WTC11 (cell line): Measurements from ENCODE around the gene SHC2. TPM values are rescaled to one million over a fixed set of nuclear protein-coding genes. Genes with fewer than 3 reads are reported as not detected.

Experiments used
- ATAC-seq: fragments of 200-7000 bp; cut with Tn5 transposase; 2 replicates; pipeline ENCODE4 v1.10.0; 2021; ENCODE audit warnings: mild to moderate bottlenecking, moderate library complexity
- CTCF ChIA-PET: fragments of 300-600 bp; sonication (Branson Sonifier 250); formaldehyde crosslinking; loops from one replicate; lab custom pipeline; 2021; ENCODE audit warnings: antibody characterized with exemption; lab: Charles Lee
- POLR2A ChIA-PET: fragments of 350-600 bp; sonication (Branson Sonifier 250); formaldehyde crosslinking; loops from one replicate; lab custom pipeline; 2021; ENCODE audit warnings: antibody characterized with exemption; lab: Charles Lee
- DNase-seq: peaks from one replicate; pipeline ENCODE4 v3.0.0; 2021; ENCODE audit warnings: low spot score
- H3K27ac Mint-ChIP-seq: 2 replicates; pipeline ENCODE4 v1.8.0; 2021; ENCODE audit warnings: mixed read lengths
- H3K27me3 Mint-ChIP-seq: 2 replicates; pipeline ENCODE4 v1.8.0; 2021; ENCODE audit warnings: low read depth, mild to moderate bottlenecking, moderate library complexity, mixed read lengths
- H3K36me3 Mint-ChIP-seq: 2 replicates; pipeline ENCODE4 v1.8.0; 2021; ENCODE audit warnings: mixed read lengths
- H3K4me1 Mint-ChIP-seq: 2 replicates; pipeline ENCODE4 v1.8.0; 2022; ENCODE audit warnings: mixed read lengths
- H3K4me3 Mint-ChIP-seq: 2 replicates; pipeline ENCODE4 v1.8.0; 2021; ENCODE audit warnings: mild to moderate bottlenecking, moderate library complexity, mixed read lengths
- H3K9me3 Mint-ChIP-seq: 2 replicates; pipeline ENCODE4 v1.8.0; 2021; ENCODE audit warnings: mixed read lengths
- ATF2 ChIP-seq: sonication (generic); formaldehyde crosslinking; IDR thresholded peaks from 2 replicates; pipeline ENCODE4 v1.8.1; 2022; ENCODE audit warnings: low read depth, missing genetic modification reagents, borderline replicate concordance
- ELF4 ChIP-seq: sonication (generic); formaldehyde crosslinking; IDR thresholded peaks from 2 replicates; pipeline ENCODE4 v1.8.1; 2022; ENCODE audit warnings: low read depth, mild to moderate bottlenecking, moderate library complexity, missing genetic modification reagents
- FOXJ3 ChIP-seq: sonication (generic); formaldehyde crosslinking; IDR thresholded peaks from 2 replicates; pipeline ENCODE4 v1.9.0; 2021; ENCODE audit warnings: missing genetic modification reagents, mild to moderate bottlenecking, borderline replicate concordance
- FOXP1 ChIP-seq: sonication (generic); formaldehyde crosslinking; IDR thresholded peaks from 2 replicates; pipeline ENCODE4 v1.8.0; 2022; ENCODE audit warnings: missing genetic modification reagents, mild to moderate bottlenecking, moderate library complexity, borderline replicate concordance
- GTF2I ChIP-seq: fragments of 250-450 bp; sonication (Bioruptor Pico); conservative IDR thresholded peaks from 2 replicates; pipeline ENCODE4 v1.4.0; 2021; ENCODE audit warnings: mild to moderate bottlenecking
- MXD4 ChIP-seq: fragments of 250-450 bp; sonication (Bioruptor Pico); IDR thresholded peaks from 2 replicates; pipeline ENCODE4 v1.8.0; 2021; ENCODE audit warnings: mild to moderate bottlenecking, moderate library complexity, borderline replicate concordance
- NR2C2 ChIP-seq: sonication (generic); formaldehyde crosslinking; IDR thresholded peaks from 2 replicates; pipeline ENCODE4 v1.8.0; 2022; ENCODE audit warnings: mild to moderate bottlenecking, missing genetic modification reagents
- TEAD4 ChIP-seq: sonication (generic); formaldehyde crosslinking; IDR thresholded peaks from 2 replicates; pipeline ENCODE4 v1.8.0; 2022; ENCODE audit warnings: mild to moderate bottlenecking, missing genetic modification reagents
- TP53 ChIP-seq: sonication (generic); formaldehyde crosslinking; IDR thresholded peaks from 2 replicates; pipeline ENCODE4 v1.8.1; 2023; ENCODE audit warnings: mild to moderate bottlenecking, missing genetic modification reagents
- ZNF416 ChIP-seq: fragments of 250-450 bp; sonication (Bioruptor Pico); IDR thresholded peaks from 2 replicates; pipeline ENCODE4 v1.9.0; 2021; ENCODE audit warnings: mild to moderate bottlenecking, inconsistent platforms
- total RNA-seq: library from RNA; stranded (reverse); gene quantifications from 3 replicates; pipeline ENCODE4 v1.2.3, GENCODE V29; 2021
- TF ChIP-seq, protein P1 (sequence below): fragments of 250-450 bp; sonication (Bioruptor Pico); IDR thresholded peaks from 2 replicates; pipeline ENCODE4 v1.9.0; 2021; ENCODE audit warnings: mild to moderate bottlenecking, borderline replicate concordance
- TF ChIP-seq, protein P2 (sequence below): sonication (generic); formaldehyde crosslinking; IDR thresholded peaks from 2 replicates; pipeline ENCODE4 v1.8.1; 2023; ENCODE audit warnings: mild to moderate bottlenecking, moderate library complexity, missing genetic modification reagents
- TF ChIP-seq, protein P3 (sequence below): fragments of 200-600 bp; IDR thresholded peaks from 2 replicates; pipeline ENCODE4 v1.8.0; 2022; ENCODE audit warnings: antibody characterized with exemption
- TF ChIP-seq, protein P4 (sequence below): fragments of 250-450 bp; sonication (Bioruptor Pico); conservative IDR thresholded peaks from 2 replicates; pipeline ENCODE4 v1.9.0; 2021; ENCODE audit warnings: mild to moderate bottlenecking
- TF ChIP-seq, protein P5 (sequence below): sonication (generic); formaldehyde crosslinking; IDR thresholded peaks from 2 replicates; pipeline ENCODE4 v1.8.1; 2022; ENCODE audit warnings: low read depth, mild to moderate bottlenecking, moderate library complexity, missing genetic modification reagents, borderline replicate concordance

Gene SHC2
- total RNA-seq, 1 experiment from 2014 or later: 8.4 TPM

- no peak for DNase-seq
- Mint-ChIP-seq H3K27ac (no peak overlapping the region), H3K9me3 (peaks cover 8% of the 10 kb centered on the region), H3K4me1 (peaks cover 12% of the 10 kb centered on the region), H3K4me3 (no peak overlapping the region), H3K27me3 (peaks cover 10% of the 10 kb centered on the region), H3K36me3 (peaks cover 2% of the 10 kb centered on the region; the same call in 1 of the 2 replicates)
- no peak for ATAC-seq
- ChIA-PET CTCF (interaction anchor here (1.2 kb wide), 1 partner anchor 31 kb away, joined by 3 read pairs; no protein-coding TSS in a partner anchor), POLR2A (no interaction called here)
- TF ChIP-seq FOXP1 (CRISPR knock-in tag) (no peak), ZNF416 (CRISPR knock-in tag) (no peak), TEAD4 (CRISPR knock-in tag) (no peak), MXD4 (CRISPR knock-in tag) (no peak), ATF2 (CRISPR knock-in tag) (no peak), NR2C2 (CRISPR knock-in tag) (no peak), FOXJ3 (no peak), ELF4 (CRISPR knock-in tag) (no peak), TP53 (no peak), GTF2I (CRISPR knock-in tag) (no peak)
- TF ChIP-seq, protein P1, sequence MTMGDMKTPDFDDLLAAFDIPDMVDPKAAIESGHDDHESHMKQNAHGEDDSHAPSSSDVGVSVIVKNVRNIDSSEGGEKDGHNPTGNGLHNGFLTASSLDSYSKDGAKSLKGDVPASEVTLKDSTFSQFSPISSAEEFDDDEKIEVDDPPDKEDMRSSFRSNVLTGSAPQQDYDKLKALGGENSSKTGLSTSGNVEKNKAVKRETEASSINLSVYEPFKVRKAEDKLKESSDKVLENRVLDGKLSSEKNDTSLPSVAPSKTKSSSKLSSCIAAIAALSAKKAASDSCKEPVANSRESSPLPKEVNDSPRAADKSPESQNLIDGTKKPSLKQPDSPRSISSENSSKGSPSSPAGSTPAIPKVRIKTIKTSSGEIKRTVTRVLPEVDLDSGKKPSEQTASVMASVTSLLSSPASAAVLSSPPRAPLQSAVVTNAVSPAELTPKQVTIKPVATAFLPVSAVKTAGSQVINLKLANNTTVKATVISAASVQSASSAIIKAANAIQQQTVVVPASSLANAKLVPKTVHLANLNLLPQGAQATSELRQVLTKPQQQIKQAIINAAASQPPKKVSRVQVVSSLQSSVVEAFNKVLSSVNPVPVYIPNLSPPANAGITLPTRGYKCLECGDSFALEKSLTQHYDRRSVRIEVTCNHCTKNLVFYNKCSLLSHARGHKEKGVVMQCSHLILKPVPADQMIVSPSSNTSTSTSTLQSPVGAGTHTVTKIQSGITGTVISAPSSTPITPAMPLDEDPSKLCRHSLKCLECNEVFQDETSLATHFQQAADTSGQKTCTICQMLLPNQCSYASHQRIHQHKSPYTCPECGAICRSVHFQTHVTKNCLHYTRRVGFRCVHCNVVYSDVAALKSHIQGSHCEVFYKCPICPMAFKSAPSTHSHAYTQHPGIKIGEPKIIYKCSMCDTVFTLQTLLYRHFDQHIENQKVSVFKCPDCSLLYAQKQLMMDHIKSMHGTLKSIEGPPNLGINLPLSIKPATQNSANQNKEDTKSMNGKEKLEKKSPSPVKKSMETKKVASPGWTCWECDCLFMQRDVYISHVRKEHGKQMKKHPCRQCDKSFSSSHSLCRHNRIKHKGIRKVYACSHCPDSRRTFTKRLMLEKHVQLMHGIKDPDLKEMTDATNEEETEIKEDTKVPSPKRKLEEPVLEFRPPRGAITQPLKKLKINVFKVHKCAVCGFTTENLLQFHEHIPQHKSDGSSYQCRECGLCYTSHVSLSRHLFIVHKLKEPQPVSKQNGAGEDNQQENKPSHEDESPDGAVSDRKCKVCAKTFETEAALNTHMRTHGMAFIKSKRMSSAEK (CRISPR knock-in tag): no peak
- TF ChIP-seq, protein P2, sequence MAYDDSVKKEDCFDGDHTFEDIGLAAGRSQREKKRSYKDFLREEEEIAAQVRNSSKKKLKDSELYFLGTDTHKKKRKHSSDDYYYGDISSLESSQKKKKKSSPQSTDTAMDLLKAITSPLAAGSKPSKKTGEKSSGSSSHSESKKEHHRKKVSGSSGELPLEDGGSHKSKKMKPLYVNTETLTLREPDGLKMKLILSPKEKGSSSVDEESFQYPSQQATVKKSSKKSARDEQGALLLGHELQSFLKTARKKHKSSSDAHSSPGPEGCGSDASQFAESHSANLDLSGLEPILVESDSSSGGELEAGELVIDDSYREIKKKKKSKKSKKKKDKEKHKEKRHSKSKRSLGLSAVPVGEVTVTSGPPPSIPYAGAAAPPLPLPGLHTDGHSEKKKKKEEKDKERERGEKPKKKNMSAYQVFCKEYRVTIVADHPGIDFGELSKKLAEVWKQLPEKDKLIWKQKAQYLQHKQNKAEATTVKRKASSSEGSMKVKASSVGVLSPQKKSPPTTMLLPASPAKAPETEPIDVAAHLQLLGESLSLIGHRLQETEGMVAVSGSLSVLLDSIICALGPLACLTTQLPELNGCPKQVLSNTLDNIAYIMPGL (CRISPR knock-in tag): no peak
- TF ChIP-seq, protein P3, sequence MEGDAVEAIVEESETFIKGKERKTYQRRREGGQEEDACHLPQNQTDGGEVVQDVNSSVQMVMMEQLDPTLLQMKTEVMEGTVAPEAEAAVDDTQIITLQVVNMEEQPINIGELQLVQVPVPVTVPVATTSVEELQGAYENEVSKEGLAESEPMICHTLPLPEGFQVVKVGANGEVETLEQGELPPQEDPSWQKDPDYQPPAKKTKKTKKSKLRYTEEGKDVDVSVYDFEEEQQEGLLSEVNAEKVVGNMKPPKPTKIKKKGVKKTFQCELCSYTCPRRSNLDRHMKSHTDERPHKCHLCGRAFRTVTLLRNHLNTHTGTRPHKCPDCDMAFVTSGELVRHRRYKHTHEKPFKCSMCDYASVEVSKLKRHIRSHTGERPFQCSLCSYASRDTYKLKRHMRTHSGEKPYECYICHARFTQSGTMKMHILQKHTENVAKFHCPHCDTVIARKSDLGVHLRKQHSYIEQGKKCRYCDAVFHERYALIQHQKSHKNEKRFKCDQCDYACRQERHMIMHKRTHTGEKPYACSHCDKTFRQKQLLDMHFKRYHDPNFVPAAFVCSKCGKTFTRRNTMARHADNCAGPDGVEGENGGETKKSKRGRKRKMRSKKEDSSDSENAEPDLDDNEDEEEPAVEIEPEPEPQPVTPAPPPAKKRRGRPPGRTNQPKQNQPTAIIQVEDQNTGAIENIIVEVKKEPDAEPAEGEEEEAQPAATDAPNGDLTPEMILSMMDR: no peak
- TF ChIP-seq, protein P4, sequence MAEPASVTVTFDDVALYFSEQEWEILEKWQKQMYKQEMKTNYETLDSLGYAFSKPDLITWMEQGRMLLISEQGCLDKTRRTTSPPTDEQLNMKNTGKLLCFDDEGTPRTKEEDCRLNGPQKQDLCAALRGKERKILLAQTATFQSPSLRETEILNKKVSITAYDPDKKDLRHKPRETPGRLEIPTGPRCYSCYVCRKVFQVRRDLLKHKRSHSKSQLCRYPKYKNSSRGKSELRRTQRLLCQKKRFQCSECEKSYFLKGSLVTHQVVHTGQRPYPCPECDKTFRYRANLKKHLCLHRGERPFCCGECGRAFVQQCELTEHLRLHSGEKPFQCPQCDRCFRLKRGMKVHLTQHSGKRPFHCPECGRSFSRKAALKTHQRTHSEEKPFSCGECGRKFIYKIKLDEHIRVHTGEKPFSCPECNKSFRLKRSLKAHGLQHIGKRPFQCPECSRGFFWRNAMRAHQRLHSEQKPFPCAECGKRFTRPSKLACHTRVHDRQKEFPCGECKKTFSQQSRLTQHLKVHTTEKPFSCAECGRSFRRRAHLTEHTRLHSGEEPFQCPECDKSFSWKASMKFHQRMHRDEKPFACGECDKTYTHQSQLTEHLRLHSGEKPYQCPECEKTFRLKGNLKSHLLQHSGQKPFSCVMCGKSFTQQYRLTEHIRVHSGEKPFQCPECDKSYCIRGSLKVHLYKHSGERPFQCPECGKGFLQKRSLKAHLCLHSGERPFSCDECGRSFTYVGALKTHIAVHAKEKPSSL (CRISPR knock-in tag): no peak
- TF ChIP-seq, protein P5, sequence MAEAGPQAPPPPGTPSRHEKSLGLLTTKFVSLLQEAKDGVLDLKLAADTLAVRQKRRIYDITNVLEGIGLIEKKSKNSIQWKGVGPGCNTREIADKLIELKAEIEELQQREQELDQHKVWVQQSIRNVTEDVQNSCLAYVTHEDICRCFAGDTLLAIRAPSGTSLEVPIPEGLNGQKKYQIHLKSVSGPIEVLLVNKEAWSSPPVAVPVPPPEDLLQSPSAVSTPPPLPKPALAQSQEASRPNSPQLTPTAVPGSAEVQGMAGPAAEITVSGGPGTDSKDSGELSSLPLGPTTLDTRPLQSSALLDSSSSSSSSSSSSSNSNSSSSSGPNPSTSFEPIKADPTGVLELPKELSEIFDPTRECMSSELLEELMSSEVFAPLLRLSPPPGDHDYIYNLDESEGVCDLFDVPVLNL (CRISPR knock-in tag): no peak
Measured at GRCh38 chr19:379796-380195, 81.0 kb downstream of the SHC2 start.
